Measurements from ENCODE around the gene VSIG2. TPM values are rescaled to one million over a fixed set of nuclear protein-coding genes. Genes with fewer than 3 reads are reported as not detected.

The VSIG2 gene
- total and polyA plus RNA-seq, 9 donors: 0.30 to 27.1 (median 1.2) TPM; not detected in 1

DNA sequence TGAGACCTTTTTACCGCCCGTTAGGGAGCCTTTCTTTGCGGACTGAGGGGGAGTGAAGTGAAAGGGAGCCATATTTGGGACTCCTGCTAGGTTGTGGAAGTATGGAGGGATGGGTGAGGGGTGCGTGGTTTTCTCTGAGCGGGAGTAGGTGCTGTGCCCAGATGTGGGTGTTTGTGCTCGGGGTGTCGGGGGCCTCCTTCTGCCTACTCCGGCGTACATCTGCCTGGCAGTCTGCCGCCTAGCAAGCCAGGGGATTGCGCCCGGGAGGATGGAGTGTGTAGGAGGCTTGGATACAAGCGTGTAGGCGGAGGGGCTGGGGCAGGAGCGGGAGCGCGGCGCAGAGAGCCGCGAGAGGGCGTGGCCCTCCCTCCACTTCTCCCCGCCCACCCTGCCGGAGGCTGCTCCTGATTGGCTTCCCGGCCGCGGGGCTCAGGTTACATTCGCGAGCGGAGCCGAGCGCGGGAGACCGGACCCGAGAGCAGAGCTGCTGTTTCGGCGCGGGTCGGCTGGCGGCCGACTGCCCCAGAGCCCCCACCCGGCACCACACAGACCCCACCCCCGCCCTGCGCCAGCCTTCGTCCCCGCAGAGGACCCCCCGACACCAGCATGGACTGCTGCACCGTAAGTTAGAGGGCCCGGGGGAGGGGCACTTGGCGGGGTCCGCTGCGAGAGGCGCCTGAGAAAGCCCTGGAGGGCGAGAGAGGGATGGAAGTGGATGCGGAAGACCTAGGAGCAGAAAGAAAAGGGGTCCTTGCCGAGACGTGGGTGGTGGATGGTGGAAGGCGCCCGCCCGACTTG lies 12.4 kb downstream of the VSIG2 start, which contains the start of gene NRGN:
TSS of gene NRGN (plus strand) at position 464 of the 798 bp plus-strand sequence. CDS start at position 607, 143 bp downstream.
- H3K27ac ChIP-seq: no peak within 1 kb of the TSS
- WGBS, 3 donors: 1% methylated on average over 58 to 59 of the region's 59 CpGs
- H3K9me3 ChIP-seq: no peaks in the 10 kb centered on the region
- TF ChIP-seq POLR2A (IDR thresholded peaks at IDR 0.05) (no peak), EP300 (IDR thresholded peaks at IDR 0.05) (no peak)
- TF ChIP-seq, protein P1, sequence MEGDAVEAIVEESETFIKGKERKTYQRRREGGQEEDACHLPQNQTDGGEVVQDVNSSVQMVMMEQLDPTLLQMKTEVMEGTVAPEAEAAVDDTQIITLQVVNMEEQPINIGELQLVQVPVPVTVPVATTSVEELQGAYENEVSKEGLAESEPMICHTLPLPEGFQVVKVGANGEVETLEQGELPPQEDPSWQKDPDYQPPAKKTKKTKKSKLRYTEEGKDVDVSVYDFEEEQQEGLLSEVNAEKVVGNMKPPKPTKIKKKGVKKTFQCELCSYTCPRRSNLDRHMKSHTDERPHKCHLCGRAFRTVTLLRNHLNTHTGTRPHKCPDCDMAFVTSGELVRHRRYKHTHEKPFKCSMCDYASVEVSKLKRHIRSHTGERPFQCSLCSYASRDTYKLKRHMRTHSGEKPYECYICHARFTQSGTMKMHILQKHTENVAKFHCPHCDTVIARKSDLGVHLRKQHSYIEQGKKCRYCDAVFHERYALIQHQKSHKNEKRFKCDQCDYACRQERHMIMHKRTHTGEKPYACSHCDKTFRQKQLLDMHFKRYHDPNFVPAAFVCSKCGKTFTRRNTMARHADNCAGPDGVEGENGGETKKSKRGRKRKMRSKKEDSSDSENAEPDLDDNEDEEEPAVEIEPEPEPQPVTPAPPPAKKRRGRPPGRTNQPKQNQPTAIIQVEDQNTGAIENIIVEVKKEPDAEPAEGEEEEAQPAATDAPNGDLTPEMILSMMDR (IDR thresholded peaks at IDR 0.05): no peak
- H3K36me3 ChIP-seq: no peaks in the 10 kb centered on the region
- H3K4me1 ChIP-seq (ENCODE audit: insufficient read depth): peaks cover 2% of the 10 kb centered on the region
- peak; percentile 85 to 94 (median 90) for DNase-seq
- H3K27me3 ChIP-seq: no peaks in the 10 kb centered on the region
- H3K4me3 ChIP-seq: peak within 1 kb of the TSS; percentile 41
- intact Hi-C loops (cut with DNase I): no loop called here

DNA sequence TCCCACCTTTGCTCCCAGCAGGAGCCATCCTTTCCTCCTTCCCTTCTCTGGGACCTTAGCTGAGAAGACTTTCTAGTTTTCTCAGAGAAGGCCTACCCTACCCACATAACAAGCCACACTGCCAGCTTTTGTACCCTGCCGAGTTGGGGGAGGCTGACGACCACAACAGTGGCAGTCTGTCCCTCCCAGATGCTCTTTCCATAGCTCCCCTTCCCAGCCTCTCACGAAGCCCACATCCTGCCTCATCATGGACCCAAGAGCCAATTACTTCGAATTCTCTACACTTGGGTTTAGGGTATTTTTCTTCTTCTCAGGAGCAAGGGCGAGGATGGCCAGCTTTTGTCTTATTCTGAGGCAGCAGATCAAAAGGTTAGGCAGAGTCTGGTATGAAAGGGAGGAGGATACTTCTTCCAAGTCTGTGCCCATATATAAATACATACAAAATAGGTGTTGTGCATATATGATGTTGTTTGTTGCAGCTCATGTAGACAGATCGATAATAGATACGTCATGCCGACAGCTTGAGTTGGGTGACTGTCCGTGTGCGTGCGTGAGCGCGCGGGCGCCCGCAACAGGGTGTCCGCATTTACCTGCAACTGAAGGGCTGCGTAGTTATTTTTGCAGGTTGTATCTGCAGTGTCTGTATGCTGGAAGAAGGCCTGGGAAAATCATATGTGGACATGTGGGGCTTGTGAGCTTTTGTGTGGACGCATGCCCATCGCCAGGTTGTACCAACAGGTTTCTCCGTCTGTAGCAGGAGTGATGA lies 13.2 kb downstream of the VSIG2 start:
- intact Hi-C loops (cut with DNase I): no loop called here
- Histone ChIP-seq H3K36me3 (no peaks in the 10 kb centered on the region), H3K27me3 (no peaks in the 10 kb centered on the region), H3K27ac (no peak overlapping the region), H3K4me1 (ENCODE audit: insufficient read depth) (peaks cover 2% of the 10 kb centered on the region), H3K9me3 (no peaks in the 10 kb centered on the region), H3K4me3 (no peak overlapping the region)
- WGBS, 3 donors: 79 to 86% (median 79%) methylated on average over 21 of the region's 21 CpGs
- DNase-seq: no peak
- no peak for TF ChIP-seq EP300 (IDR thresholded peaks at IDR 0.05)
- TF ChIP-seq POLR2A (IDR thresholded peaks at IDR 0.05): no peak
- TF ChIP-seq, protein P1 (IDR thresholded peaks at IDR 0.05): no peak

DNA sequence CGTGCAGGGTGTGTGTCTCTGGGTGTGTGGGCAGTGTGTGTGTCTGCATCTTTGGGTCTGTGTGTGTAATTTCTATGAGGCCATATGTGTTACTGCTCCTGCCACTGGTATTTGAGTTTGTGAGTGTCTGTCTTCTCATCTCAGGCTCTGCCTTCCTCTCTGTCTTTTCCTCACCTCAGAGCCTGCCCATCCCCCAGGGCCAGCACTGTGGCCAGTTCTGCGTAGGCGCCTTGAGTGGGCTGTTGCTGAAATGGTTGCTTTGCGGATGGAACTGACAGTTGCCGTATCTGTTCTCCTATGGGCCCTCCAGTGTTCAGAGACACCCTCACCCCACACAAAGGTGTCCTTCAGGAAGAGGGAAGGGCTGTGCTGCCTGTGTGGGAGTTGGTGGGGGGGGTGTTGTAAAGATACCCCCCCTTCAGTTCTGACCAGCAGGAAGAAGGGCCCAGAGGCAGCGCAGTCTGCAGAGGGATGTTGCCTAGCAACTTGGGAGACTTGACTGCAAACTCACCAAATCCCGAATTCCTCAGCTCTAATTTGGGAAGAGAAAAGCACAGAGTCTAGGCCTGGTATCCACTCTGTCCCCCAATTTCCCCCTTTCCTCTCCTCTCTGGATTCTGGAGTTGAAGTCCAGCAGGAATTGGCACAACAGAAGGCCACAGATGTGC lies 14.3 kb downstream of the VSIG2 start:
- Histone ChIP-seq H3K27me3 (no peaks in the 10 kb centered on the region), H3K4me1 (ENCODE audit: insufficient read depth) (peaks cover 2% of the 10 kb centered on the region), H3K36me3 (no peaks in the 10 kb centered on the region), H3K9me3 (no peaks in the 10 kb centered on the region), H3K4me3 (no peak overlapping the region), H3K27ac (no peak overlapping the region)
- 81 to 86% (median 81%) methylated on average over 7 of the region's 7 CpGs for WGBS, 3 donors
- TF ChIP-seq, protein P1 (IDR thresholded peaks at IDR 0.05): no peak
- TF ChIP-seq EP300 (IDR thresholded peaks at IDR 0.05) (no peak), POLR2A (IDR thresholded peaks at IDR 0.05) (no peak)
- DNase-seq: no peak
- intact Hi-C loops (cut with DNase I): no loop called here

DNA sequence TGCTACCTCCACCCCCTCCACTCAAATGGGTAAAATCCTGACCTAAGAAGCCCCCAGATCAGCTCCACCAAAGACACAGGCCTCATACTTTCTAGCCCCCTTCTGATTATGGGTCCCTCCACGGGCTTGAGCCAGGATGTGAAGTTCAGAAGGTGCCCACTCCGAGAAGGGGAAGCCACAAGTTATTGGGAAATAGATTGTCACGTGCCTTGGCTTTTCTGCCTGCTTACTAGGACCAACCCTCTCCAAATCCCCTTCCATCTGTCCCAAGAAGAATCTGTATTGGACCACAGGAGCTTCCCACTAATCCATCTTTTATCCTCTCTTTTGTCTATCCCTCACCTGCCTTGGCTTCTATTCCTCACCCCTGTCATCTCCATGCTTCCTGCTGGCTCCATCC lies 15.3 kb downstream of the VSIG2 start:
- Histone ChIP-seq H3K27me3 (no peaks in the 10 kb centered on the region), H3K4me1 (ENCODE audit: insufficient read depth) (peaks cover 2% of the 10 kb centered on the region), H3K27ac (no peak overlapping the region), H3K4me3 (no peak overlapping the region), H3K36me3 (no peaks in the 10 kb centered on the region), H3K9me3 (no peaks in the 10 kb centered on the region)
- TF ChIP-seq, protein P1 (IDR thresholded peaks at IDR 0.05): no peak
- TF ChIP-seq POLR2A (IDR thresholded peaks at IDR 0.05) (no peak), EP300 (IDR thresholded peaks at IDR 0.05) (no peak)
- intact Hi-C loops (cut with DNase I): no loop called here
- DNase-seq: no peak
- WGBS, 3 donors: 65 to 71% (median 70%) methylated on average over 3 of the region's 3 CpGs
